Stimulated activated CD4-positive, alpha-beta T cell treated with anti-CD3 and anti-CD28 coated beads, Interleukin-15, amount 100 ng/mL, for 24 hours (primary cell): Measurements from ENCODE around the gene DEGS2.
A peak's percentile ranks its signal among the peaks of the same experiment; 100 is the strongest.

Source experiments
- DNase-seq: peaks from one replicate; pipeline ENCODE4 v3.0.0-alpha.2; 2020

Gene DEGS2

DNA sequence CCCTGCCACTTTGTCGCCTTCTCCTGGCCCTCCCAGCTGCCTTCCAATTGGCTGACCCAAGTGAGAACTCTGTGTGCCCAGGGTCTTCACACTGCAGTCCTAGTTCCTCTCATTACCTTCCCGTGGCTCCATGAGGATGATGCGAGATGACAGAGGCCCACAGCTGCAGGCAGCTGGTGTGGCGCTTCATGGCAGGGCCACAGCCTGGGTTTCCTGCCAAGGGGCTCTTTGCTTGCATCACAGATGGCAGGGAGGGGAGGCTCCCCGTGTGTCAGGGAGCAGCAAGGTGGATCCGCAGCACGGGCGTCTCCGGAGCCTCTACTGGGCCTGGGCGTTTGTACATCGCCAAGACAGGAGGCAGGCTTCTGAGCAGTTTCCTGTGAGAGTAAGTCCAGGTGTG is 28.9 kb downstream of the DEGS2 start:
- no peak for DNase-seq

DNA sequence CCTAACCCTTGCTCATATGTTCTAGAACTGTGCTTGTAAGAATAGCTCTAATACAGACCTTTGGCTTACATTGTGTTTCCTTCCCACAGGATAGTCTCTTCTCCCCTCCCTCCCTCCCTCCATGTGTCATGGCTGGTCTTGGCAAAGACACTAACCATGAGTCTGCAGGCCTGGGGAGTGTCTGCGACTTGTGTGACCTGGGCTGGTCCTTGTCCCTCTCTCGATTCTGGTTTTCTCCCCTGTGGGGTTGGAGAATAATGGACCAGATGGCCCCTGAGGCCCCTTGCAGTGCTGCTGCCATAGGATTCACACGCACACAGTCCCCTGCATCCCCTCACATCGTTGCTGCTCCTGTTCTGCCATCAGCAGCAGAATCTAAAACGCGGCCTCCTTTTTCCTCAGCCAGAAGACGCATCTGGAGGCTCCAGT is 30.3 kb downstream of the DEGS2 start:
- DNase-seq: no peak

DNA sequence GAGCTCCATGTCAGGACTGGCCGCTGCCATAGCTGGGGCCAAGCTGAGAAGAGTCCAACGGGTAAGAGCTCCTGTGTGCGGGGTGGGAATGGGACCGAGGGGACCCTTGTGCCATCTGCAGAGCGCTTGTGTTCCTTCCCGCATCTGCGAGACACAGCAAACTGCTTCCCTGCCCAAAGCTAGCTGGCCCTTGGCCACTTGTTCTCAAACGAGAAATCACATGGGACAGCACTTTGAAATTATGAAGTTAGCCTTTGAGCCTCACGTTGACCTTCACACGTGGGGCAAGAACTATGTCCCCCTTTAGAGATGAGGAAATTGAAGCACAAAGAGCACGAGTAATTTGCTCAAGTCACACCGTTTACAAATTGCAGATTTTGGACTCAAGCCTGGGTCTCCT is 30.8 kb downstream of the DEGS2 start:
- no peak for DNase-seq

DNA sequence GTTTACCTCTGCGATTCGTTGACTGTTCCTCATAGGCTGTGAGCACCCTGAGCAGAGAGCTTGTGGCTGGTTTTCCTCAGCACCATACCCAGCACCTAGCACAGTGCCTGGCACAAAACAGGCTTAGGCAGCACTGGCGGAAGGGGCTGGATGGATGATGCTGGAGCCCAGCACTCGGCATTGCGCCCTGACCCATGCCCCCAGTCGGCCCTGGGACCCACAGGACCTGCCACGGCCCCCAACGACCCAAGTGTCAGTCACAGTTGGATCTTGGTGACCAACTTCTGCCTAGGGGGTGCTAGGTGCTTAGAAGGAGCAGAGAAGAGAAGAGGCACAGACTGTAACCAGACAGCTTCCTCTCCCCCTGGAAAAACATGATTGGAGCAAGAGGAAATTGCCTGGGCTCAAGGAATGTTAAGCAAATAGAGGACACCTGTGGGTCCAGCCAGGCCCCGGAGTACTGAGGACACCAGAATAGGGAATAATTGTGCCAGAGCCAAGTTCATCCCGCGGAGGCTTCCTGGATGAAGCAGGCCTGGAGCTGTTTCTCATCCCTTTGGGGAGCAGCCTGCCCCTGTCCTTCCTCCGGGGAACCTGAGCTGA is 31.5 kb downstream of the DEGS2 start:
- DNase-seq: no peak

- DNase-seq: no peak
These were observed 33.0 kb downstream of the DEGS2 start for GRCh38 chr14:100126401-100126800.

- DNase-seq: no peak
These were observed 34.8 kb downstream of the DEGS2 start for GRCh38 chr14:100124551-100125088.

DNA sequence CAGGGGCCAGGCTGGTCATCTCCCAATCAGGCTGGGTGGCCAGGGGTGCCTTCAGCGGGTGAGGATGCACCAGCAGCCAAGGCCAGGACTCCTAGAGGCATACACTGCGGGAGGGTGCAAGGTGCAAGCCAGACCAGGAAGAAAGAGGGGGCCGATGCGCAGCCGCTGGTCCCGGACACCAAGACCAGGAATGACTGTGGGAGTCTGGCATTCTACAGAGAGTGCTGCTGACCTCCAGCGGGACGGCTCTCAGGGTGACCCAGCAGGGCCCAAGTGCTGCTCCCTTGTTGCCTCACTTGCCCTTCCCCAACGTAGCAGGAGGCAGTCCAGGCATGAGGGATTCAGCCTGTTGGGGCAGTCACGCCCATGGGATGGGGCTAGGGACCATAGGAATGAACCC is 35.8 kb downstream of the DEGS2 start:
- DNase-seq: no peak

- no peak for DNase-seq
These were observed 36.8 kb downstream of the DEGS2 start for GRCh38 chr14:100122481-100123223.

DNA sequence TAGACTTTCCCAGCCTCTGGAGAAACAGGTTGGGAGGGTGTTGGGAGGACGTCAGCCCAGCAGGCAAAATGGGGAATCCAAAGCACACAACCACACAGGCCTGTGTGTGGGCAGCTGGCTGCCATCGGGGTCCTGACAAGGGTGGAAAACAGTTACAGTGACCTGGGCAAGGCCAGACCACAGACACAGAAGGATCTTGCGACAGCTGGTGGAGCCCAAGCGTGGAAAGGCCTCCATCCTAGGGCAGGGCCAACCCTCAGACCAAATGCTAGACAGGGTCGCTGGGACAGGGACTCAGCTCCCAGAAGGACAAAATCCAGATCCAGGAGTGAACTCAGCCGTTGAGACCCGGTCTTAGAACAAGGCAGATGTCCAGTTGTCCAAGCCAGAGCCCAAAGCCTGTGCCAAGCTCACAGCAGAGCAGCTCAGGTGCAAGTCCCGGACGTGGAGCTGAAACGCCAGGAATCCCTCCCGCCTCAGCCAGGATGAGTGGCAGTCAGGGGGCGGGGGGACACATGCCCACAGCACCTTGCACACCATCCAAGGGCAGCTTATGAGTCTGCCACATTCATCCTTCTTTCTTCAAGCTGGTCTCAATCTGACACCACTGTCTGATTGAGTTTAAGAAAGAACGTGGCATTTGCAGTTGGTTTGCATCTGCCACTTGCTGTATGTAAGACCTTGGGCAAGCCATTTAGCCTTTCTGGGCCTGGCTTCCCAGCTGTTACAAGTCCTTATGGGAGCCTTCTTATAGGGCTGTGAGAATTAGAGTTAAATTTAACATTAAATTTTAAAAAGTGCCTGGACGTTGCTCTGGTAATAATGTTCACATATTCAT is 37.6 kb downstream of the DEGS2 start:
- no peak for DNase-seq

DNA sequence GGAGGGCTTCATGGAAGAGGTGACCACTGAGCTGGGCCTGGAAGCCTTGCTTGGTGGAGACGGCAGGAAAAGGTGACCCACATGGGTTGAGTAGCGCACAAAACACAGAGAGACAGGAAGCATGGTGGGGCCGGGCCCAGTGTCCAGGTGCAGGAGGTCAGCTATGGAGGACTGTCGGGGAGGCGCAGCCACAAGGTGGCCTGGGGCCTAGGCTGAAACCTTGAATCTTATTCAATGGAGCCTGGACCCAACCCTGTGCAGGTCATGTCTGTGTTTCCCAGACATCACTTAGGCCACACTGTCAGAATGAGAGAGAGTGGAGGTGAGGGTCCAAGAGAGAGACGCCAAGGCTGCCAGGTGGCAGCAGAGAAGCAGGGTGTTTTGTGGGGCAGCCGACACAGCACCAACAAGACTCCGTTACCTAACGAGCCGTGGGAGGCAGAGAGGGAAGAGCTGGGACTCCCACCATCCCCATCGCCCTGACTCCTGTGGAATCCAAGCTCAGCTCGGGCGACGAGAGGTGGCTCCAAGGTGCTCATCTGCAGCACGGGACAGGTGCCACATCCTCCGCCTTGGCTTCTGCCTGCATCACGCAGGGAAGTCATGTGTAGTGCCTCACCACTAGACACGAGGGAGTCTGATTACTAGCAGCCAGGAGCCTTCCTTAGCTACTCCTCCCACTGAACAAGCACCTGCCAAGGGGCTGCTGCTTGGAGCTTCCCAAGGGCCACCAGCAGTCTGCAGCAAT is 38.7 kb downstream of the DEGS2 start:
- no peak for DNase-seq

DNA sequence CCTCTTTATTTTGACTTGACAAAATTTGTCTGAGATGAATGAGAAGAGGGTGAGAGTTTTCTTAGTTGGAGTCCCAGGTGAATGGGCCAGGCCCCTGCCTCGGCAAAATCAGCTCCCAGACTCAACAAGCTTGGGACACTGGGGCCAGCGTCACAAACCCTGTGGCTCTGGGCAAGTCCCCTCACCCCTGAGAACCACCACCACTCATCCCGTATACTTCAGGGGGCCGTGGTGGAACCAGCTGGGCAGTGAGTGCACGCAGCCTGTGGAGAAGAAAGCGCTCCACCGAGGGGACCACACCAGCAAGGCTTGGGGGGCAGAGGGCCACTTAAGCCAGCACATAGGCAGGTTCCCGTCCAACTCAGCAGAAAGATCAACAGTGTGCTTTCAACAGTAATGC is 40.2 kb downstream of the DEGS2 start:
- DNase-seq: no peak

DNA sequence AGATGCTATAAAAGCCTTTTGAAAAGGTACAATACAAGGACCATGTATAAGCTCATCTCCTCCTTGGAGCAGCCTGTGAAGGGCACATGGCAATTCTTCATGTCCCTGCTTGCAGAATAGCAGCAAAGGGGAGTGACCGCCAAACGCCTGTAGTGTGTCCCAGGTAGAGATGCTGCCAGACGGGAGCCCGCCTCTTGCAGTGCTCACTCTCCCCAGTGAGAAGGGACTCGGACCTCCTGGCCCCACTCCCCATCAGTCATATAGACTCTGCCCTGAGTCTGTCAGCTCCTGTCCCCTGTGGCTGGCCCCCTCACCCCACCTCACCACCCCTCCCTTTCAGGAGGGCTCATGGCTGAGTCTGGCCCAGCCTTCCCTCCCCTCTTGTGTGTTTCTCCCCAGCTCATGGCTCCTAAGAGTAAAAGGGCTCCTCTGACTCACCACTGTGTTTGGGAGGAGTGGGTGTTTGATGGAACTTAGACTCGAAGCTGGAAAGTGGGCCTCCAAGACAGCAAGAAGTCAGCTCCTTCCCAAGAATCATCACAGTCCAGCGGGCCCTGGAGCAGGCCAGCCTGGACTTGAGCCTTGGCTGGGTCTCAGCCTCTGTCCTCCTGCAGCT is 40.9 kb downstream of the DEGS2 start:
- DNase-seq: peak; percentile 14

DNA sequence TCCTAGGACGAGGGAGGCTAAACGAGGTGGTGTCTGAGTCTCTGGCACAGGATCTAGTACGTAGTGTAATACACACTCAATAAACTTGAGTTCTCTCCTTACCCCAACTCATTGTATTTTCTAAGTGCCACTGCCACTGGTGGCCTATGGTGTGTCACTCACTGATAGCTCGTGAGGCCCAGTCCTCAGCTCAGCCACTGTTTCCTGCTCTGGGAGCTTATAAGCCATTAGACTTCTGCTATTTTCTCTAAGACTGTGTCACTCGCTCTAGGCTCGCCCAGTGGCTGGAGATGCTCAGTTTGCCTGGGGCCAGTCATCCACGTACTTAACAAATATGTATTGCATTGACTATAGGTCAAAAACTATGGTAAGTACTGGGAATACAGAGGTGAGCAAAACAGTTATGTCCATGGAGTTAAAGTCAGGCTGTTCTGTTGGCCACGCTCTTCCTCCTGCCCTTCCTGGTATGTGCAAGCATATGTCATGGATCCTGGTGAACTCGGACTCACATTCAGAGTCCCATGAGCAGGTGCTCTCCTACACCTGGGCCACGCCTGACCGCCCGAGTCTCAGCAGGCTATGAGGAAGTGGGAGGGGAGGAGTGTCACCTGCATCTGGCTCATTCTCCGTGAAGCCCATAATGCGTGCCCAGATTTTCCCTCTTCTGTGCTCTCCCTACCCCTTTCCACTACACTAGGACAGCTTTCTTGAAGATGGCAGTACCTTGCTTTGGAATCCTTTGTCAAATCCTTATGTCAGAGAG is 41.6 kb downstream of the DEGS2 start:
- DNase-seq: no peak

- no peak for DNase-seq
These were observed 42.4 kb downstream of the DEGS2 start for GRCh38 chr14:100117026-100117425.

GRCh38 chr14:100116134-100116533 is 43.3 kb downstream of the DEGS2 start:
- DNase-seq: no peak

- no peak for DNase-seq
These were observed 43.7 kb downstream of the DEGS2 start for GRCh38 chr14:100115726-100116125.

DNA sequence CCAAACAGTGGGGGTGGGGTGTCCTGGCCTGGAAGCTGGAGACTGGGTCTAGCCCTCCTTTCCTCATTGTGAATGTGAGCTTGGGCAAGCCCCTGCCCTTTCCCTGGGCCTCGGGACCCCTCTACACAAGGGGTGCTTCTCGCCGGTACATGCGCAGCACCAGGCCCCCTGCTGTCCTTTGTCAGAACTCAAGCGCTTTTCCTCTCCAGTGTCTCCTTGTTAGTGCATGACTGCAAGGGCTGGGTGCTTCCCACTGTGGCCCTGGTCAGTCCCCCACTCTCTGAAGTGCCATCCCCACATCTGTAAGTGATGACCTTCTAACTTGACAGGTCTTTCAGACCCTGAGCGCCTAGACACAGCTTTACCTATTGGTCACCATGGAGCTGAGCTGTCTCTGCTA is 44.2 kb downstream of the DEGS2 start:
- DNase-seq: no peak

DNA sequence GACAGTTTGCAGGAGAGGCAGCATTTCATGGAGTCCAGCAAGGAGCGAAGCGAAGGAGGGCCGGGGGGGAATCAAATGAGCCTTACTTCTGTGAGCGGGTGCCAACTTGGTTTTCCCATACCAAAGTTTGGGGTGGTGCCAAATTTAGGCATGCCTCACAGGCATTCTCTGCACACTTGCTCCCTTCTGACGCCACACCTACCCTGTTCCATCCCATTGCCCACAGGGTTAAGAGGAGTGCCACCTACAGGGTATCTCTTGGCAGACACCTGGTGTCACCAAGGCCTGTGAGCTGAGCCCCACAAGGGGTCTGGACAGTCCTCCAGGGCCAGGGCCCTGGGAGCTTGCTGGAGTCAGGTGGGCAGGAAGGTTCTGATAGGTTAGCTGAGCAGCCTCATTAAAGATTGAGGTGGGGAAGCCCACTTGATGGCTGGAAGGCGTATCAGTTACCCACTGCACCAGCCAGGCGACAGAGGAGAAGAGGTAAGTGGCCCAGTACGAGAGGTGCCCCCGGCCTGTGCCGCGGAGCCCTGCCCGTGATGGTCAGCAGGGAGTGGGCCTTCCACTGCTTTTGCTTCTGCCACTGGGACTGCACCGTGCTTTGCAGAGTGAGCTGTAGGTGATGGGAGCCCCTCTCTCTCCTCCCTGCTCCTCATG is 45.2 kb downstream of the DEGS2 start:
- DNase-seq: no peak

DNA sequence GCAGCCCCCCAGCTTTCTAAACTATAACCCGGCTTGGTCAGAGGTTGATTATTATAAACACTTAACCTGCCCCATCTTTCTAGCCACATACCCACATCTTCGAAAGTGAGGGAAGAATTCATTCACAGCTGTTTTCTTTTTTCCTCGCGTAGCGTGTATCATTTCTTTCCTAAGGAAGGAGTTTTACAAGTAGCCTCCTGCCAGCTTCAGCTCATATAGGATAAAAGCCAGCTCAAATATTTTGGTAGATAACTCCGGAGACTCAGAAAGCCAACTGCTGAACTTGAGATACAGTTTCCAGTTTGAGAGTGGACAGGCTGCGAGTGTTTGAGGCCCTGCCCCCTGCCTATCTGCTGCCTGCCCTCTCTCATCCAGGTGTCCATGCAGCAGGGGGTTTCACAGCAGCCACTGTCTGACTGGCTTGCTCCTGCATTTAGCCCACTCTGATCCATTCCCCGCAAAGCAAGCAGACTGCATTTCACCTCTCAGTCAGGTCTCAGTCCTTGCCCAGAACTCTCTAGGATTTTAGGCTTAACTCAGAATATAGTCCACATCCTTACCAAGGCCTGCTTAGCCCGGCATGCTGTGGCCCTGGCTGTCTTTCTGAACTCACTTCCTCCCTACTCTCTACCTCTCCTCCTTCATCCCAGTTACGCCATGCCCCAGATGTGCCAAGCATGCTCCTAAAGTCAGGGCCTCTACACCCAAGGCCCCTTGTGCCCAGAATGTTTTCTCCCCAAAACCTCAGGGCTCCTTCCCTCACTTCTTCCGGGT is 47.3 kb downstream of the DEGS2 start:
- DNase-seq: no peak

DNA sequence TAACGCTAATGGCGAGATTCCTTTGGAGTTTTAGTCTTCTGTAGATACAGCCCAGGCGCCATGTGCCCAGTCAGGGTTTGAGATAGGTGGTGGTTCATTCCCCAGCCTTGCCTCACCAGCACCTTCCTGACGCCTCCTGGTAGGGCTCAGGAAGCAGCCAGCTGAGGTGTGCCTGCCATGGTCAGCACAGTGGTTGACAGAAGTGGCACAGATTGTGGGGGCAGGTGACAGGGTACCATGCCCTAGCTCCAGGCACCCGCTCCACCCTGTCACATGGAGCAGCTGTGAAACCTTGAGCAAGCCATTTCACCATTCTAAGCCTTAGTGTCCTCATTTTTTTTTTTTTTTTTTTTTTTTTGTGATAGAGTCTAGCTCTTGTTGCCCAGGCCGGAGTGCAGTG is 48.6 kb downstream of the DEGS2 start:
- no peak for DNase-seq
